T follicular helper cell (primary cell): Measurements from ENCODE around the gene DOCK8.

Experiments
- DNase-seq: peaks from one replicate; pipeline ENCODE4 v3.0.0-alpha.2; 2020; ENCODE audit warnings: low read depth

Gene DOCK8

DNA sequence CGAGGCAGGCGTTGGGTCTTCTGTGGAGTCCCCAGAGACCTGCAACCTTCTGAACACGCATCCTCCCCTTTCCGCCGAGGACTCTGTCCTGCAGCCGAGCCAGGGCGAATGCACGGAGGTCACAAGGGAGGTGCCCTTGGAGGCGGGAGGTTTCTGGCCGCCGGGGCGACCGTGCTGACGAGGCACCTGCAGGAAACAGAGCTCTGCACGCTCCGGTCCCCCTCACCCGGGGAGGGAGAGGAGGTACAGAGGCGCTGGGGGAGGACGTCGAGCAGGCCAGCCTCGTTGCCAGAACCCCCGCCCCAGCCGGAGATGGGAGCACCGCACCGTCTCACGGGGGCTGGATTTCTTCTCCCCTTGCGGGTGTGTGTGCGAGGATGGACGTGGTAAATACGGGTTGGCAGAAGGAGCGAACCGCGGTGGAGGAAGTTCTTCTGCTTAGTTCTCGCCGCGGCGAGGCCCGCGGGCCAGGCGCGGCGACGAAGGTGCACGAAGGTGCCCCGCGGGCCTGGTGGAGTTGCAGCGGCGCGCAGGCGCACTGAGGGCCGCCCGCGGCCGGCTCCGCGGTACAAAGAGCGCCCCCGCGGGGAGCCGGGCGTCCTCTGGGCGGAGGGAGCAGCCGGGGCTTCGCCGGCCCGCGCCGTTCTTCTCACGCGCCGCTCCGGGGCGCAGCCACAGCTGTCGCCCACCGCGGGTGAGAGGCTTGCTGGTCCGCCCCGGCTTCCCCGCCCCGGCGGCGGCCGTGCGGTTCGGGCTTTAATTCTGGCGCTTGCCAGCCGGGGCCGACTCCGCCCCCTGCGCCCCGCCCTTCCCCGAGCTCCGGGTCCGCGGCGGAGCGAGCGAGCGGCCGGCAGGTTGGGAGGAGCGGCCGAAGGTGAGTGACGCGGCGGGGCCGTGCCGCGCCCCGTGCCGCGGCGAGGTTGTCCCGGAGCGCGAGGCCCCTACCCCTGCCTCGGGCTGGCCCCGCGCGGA, 289.5 kb downstream of the DOCK8 start, which contains the start of gene KANK1:
Gene KANK1 (plus strand): TSS at position 815 of the 972 bp plus-strand sequence.
- peak; percentile 52 for DNase-seq

DNA sequence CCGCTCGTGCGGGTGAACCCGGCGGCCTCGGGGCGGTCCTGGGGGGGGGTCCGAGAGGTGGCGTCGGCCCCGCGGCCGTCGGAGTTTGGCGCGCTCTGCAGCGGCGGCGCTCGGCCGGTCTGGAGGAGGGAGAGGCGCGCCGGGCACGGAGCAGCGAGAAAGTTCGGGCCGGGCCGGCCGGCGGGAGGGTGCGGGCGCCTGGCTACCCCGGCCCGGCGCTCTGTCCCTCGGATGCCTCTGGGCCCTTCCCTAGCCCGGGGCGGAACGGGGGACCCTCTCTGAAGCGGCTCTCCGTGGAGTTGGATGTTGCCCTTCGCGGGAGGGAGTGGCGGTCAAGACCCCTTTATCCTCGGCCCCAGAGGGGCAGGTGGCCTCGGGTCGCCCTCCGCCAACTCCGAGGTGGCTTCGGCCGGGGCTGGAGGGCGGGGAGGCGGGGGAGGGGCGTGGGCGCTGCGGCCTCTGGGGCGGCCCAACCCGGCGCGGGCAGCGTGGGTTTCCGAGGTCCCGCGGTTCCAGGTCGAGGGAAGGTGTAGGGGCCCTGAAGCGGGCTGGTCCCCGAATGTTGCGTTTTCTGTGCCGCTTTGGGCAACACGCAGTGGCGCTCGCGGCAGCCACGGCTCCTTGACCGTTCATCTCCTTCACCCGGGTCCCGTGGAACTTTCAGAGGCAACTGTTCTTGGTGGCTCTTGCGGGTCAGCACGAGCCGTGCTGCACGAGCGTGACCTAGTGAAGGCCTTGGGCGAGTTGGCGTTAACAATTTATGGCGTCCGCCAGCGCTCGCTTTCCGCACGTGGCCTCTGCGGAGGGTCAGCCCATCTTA, 290.5 kb downstream of the DOCK8 start:
- no peak for DNase-seq

DNA sequence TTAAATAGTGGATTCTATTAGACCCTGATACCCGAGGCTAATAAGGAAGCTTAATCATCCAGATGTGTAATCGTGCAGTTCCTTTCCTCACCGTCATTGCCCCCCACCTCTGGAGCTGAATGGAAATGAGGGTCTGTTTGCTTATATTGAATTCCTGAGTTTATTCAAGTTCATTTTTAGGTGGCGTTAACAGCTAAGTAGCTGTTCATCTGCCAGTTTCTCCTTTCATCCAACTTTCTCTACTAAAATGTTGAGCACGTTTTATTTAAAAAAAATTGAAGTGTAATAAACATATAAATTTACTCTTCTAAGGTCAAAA, 291.0 kb downstream of the DOCK8 start:
- DNase-seq, result no peak

DNA sequence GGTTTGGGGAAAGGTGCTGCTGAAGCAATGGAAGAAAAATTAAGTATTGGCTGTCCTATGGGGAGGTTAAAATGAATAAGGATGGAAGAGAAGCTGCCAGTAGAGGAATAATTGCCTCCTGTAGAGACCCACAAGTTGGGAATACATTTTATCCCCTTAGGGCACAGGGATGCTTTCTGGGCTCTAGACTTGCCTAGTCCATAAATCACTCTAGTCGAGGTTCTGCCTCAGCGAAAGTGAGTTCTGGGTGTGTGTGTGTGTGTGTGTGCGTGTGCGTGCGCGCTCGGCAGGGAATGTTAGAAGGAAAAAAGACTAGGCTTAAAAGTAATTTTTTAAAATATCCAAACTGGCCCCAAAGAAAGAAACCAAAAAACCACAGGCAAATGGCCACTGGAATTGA, 291.6 kb downstream of the DOCK8 start:
- no peak for DNase-seq

DNA sequence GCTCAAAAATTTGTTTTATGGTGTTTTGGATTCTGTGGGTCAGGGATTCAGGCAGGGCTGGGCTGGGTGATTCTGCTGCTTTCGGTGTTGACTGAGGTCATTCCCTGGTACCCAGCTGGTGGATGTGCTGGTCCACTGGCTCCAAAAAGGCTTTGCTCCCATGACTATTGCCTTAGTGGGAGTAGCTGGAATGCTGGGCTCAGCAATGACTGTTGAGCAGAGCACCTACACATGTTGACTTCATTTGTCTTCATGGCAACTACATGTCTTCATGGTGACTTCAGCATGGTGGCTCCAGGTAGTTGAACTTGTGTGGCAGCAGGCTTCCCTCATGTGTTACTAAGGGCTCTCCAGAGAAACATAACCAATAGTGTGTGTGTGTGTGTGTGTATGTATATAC, 297.2 kb downstream of the DOCK8 start:
- no peak for DNase-seq

DNA sequence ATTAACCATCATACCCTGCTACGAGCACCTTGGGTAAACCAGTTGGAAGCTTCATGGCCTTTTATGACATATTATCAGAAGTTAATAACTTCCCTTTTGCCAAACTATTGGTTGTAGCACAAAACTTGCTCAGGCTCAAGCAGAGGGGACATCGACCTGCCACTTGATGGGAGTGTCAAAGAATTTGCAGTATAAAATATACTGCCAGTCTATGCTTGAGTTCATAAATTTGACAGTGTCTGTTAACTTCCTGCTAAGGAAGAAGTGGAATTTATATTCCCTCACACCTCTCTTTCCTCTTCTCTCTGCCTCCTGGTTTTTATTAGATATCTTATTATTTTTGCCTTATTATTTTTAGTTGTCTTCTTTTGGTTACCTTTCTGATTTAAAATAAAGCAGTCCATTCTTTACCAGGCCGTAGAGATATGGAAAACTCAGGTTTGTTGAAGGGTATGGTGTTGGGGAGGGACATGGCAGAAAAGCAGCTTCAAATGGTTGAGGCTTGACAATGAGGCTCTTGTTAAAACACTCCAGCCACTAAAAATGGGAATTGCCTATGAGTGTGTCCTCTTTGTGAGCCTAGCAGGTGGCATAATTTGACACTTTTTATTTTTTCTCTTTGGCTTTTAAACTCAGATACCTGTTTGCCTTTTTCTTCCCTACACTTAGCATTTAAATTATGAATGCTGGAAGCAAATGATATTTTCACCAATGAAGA, 298.0 kb downstream of the DOCK8 start:
- no peak for DNase-seq
